ENCODE data around the gene GPM6B.

Gene GPM6B, protein sequence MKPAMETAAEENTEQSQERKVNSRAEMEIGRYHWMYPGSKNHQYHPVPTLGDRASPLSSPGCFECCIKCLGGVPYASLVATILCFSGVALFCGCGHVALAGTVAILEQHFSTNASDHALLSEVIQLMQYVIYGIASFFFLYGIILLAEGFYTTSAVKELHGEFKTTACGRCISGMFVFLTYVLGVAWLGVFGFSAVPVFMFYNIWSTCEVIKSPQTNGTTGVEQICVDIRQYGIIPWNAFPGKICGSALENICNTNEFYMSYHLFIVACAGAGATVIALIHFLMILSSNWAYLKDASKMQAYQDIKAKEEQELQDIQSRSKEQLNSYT

DNA sequence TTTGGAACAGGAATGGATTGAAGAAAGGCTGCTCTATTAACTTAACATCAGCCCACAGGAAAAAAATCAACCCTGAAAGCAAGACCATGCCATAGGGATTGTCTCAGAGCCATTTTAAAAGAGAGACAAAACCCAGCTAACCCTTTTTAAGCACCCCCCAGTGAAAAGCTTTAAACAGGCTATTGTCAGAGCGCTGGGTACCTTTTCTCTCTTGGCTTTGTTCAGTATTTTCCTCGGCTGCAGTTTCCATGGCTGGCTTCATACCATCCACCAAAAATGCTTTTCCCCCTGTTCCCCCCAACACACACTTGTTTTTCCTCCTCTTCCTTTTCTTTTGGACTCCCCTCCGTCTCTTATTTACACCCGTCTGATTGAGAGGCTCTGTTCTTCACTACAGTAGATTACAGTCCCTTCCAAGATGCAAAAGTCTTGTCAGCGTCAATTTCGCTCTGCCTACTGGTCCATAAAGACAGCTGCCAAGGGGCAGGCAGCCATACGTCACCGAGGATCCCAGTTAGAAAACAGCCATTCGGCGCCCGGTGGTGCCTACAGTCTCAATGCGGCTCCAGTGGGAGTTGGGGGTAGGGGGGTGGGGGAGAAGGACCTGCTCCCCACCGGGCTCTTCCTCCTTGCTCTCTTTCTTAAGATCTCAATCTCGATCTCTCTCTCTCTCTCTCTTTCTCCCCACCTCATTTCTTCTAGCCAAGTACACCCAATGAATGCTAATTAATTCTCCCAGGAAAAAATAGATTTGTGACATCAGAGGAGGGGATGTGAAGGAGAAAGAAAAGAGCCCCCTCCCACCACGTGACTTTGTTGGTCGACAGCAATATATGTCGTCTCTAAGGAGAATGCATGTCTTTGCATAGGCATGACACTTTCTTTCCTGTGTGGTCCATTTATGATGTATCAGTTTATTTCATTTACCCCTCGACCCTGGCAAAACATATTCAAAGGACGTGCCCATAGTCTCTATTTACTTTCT, at the start of gene GPM6B:
GPM6B (minus strand) TSS at position 451 of the 985 bp plus-strand sequence; CDS start at position 262, 189 bp downstream.
- DNase-seq = peak; percentile 29

GRCh38 chrX:13864264-13864663, 47.4 kb upstream of the GPM6B start:
- DNase-seq = no peak

- DNase-seq = no peak
These were observed 46.4 kb upstream of the GPM6B start for GRCh38 chrX:13863324-13863723.

GRCh38 chrX:13859724-13860123, 42.8 kb upstream of the GPM6B start:
- DNase-seq = no peak

DNA sequence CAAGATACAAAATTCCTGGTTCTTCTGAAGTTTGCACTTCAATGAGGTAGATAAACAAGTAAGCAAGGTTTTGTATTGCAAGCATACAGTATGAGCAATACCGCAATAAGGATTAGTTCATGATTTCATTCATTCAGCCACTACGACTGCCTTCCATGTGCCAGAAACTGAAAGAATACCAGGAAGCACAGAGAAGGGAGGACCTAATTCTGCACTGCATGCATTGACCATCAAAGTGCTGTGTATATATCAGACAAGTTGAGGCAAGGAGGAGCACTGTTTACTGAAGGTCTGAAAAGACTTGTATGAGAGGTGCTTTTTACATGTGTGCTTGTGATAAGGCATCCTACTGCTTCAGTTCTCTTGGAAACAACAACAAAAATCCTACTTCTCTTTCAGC, 40.9 kb upstream of the GPM6B start:
- DNase-seq = no peak

DNA sequence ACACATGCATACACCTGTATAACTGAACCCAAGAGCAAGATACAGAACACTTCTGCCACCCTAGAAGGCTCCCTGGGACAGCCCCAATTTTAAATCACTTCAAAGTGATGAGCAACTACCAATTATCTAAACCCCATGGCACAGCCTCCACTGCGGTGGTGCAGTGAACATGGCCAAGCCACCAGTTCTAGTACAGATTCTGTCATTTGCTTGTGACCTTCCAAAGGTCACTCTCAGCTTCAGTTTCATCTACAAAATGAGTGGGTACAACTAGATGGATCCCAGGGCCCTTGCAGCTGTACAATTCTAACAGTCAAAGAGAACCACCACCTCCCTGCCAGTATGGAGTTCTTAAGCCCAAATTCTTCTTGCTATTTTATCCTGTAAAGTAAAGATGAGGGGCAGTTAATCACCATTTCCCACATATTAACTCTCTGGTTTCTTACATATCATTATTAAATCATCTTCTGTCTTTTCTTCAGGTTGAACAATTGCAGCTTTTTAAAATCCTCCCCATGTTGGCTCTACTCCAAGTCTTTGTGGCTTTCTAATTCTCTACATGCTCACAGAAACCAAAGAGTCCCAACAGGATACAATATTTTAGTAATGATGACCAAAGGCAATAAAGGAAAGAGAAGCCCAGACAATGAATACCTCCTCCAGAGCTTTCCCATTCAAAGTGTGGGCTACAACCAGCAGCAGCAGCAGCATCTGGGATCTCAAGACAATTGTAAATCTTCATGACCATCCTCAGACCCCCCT, 39.0 kb upstream of the GPM6B start:
- DNase-seq = no peak

DNA sequence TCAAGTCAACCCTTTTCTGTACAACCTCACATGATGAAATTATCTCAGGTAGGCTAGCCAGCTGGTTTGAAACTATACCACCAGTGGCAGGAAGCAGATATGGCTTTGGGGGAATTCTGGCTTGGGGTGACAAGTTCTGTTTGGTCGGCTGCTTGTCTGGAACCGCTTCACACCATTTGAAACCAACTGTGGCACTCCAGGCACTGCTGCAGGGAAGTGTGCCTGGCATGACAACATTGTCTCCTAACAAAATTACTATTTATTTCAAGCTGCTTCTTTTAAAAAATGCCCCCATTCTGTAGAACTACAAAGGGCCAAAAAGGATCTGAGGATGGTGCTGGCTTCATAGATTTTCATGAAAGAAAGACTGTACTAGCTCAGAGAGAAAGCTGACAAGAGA, 37.1 kb upstream of the GPM6B start:
- no peak for DNase-seq

- DNase-seq = no peak
These were observed 35.3 kb upstream of the GPM6B start for GRCh38 chrX:13852001-13852695.

DNA sequence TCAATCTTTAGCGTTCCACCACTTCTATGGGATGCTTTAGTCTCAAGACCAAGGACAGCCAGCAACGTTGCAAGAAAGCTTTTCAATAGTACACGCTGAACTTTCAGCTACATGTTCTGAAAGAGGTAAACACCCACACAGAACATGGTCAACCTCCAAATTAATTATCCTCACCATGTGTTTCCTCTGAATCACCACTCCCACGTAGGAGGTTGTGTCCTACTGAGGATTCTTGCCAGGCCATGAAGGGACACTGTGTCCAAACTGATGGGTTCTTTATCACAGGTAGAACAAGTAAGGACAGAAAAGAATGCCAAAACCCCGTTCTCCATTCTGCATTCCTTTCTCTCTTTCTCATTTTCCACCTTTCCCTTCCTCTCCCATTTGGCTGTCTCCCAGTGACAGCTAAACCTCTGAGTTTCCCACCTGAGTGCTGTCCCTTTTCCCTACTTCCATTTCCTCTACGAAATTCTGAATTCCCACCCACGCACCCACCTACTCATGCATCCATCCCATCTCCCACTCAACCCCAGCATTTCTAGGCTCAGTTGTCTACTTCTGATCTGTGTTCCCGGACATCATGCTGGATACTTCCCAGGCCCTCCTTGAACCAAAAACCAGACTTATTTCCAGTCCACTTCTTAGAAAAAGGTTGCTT, 29.0 kb upstream of the GPM6B start:
- DNase-seq = no peak

DNA sequence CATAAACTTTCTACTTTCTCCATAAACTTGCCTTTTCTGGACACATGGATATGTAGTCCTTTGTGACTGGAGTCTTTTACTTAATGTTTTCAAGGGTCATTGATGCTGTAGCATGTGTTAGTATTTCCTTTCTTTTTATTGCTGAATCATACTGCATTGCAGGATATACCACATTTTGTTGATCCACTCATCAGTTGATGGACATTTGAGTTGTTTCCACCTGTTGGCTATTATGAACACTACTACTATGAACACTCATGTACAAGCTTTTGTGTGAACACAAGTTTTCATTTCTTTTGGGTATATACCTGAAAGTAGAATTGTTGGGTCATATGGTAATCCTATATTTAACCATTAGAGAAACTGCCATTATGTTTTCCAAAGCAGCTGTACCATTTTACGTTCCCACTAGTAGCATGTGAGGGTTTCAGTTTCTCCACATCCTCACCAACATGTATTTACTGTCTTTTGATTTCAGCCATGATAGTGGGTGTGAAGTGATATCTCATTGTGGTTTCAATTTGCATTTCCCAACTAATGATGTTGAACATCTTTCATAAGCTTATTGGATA, 26.3 kb upstream of the GPM6B start:
- DNase-seq = no peak

DNA sequence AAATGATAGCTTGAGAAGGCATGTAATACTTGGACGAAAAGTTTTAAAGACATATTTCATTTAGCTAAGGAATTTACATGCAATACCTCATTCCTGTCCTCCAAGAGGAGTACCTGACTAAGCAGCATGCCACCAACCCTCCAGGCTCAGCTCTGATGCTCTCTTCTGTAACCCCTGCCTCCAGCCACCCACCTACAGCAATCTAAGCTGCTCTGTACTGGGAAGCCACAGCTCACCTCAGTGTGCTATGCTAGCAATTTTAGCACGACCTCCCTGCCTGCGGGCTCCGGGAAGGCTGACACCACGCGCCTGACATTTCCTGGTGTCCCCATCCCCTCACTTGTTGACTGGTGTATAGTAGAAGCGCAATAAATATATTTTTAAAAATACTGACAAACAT, 23.2 kb upstream of the GPM6B start:
- DNase-seq = no peak

DNA sequence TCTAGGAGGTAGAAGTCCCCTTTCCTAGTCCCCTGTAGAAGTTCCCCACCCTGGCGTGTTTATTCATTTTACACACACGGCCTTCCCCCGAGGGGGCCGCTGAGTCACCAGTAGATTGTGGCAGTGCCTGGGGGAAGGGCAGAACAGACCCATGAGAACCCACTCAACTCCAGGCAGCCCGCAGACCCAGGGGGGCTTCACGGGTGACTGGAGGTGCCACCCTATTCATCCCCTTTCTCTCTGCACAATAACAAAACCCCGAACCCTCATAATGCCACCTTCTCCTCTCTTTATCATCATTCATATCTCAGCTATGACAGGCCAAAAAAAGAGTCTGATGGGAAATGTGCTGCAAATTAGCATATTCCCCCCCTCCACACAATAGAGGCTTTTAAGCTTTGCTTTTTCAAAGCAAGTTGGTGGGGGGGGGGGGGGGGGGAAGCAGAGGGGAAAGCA, 20.4 kb upstream of the GPM6B start:
- DNase-seq = no peak

- DNase-seq = no peak
These were observed 19.7 kb upstream of the GPM6B start for GRCh38 chrX:13836575-13836974.

GRCh38 chrX:13835825-13836224, 18.9 kb upstream of the GPM6B start:
- no peak for DNase-seq

- DNase-seq = no peak
These were observed 17.5 kb upstream of the GPM6B start for GRCh38 chrX:13834355-13834754.

GRCh38 chrX:13829983-13830382, 13.1 kb upstream of the GPM6B start:
- DNase-seq = no peak

GRCh38 chrX:13828392-13828791, 11.5 kb upstream of the GPM6B start:
- DNase-seq = no peak

GRCh38 chrX:13827298-13828090, 10.6 kb upstream of the GPM6B start:
- no peak for DNase-seq

DNA sequence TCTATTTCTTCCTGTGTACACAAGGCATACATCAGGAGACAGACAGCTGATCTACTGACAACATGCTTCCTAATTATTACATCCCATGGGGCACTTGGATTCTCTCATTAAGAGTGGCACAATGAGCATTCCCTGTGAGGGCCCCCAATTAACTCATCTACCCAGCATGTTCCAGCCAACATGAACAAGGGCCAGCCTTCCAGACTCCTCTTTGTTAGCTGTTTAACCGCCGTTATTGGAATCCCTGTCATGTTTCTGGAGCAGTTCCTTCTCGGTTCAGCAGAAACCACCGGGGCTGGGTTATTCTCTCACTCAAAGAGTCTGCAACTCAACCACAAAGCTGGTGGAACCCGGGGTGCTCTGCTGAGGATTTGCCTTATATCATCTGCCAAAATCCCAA, 9.9 kb upstream of the GPM6B start:
- no peak for DNase-seq

DNA sequence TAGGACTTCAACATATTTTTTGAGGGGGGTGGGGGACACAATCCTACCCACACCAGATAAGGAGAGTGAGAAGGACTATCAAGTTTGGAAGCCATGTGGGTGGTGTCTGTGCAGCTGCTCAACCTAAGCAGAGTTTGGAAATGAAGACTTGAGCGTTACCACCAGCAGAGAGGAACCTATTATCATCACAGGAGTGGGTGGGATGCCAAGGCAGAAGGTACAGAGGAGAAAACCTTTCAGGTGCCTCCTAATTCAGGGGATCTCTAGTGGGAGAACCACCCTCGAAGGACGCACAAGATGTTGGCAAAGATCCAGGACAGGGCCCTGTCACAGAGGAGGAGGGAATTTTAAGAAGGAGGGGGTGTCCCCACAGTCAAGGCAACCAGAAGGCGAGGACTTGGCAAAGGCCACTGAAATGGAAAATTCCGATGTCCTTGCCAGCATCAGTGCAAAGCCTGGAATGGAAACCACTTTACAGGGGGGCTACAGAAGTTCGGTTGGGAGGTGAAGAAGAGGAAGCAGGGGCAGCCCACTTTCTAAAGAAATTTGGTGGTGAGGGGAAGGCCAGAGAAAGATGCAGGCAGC, 8.4 kb upstream of the GPM6B start:
- no peak for DNase-seq

All from NCI-H2171 (cell line).